HUES64 (cell line): ENCODE measurements around the gene SLC35F6.
"Not testable (repeated sequence)": the region's sequence is repeated elsewhere in the genome, so short reads cannot be mapped to it uniquely, and the experiment has no call there.

Experiments
- H3K27ac ChIP-seq: 2 replicates; pipeline ENCODE4 v1.7.0; 2013; ENCODE audit warnings: low read depth, low read length, inconsistent platforms
- H3K27me3 ChIP-seq: 2 replicates; pipeline ENCODE4 v1.6.1; 2013; ENCODE audit warnings: mild to moderate bottlenecking, low read length; ENCODE audit not compliant: insufficient read depth
- H3K36me3 ChIP-seq: 2 replicates; pipeline ENCODE4 v1.6.1; 2013; ENCODE audit warnings: mild to moderate bottlenecking, low read length; ENCODE audit not compliant: insufficient read depth
- H3K4me1 ChIP-seq: 2 replicates; pipeline ENCODE4 v1.6.1; 2013; ENCODE audit warnings: mild to moderate bottlenecking, low read length, moderate library complexity; ENCODE audit not compliant: insufficient read depth
- H3K4me3 ChIP-seq: 2 replicates; pipeline ENCODE4 v1.5.1; 2013; ENCODE audit warnings: mild to moderate bottlenecking, low read length, moderate library complexity
- H3K9ac ChIP-seq: 2 replicates; pipeline ENCODE4 v1.6.1; 2013; ENCODE audit warnings: mild to moderate bottlenecking, low read depth, low read length
- H3K9me3 ChIP-seq: 2 replicates; pipeline ENCODE4 v1.6.1; 2013; ENCODE audit warnings: low read depth, low read length; ENCODE audit not compliant: insufficient read depth
- WGBS: fragments of 150-250, 120-280 bp; methylation state at CpG from one replicate; pipeline ENCODE4 v1.1.7; 2013; ENCODE audit warnings: missing lambda C conversion rate; 5-methylcytosine and 5-hydroxymethylcytosine counted together

SLC35F6 gene

DNA sequence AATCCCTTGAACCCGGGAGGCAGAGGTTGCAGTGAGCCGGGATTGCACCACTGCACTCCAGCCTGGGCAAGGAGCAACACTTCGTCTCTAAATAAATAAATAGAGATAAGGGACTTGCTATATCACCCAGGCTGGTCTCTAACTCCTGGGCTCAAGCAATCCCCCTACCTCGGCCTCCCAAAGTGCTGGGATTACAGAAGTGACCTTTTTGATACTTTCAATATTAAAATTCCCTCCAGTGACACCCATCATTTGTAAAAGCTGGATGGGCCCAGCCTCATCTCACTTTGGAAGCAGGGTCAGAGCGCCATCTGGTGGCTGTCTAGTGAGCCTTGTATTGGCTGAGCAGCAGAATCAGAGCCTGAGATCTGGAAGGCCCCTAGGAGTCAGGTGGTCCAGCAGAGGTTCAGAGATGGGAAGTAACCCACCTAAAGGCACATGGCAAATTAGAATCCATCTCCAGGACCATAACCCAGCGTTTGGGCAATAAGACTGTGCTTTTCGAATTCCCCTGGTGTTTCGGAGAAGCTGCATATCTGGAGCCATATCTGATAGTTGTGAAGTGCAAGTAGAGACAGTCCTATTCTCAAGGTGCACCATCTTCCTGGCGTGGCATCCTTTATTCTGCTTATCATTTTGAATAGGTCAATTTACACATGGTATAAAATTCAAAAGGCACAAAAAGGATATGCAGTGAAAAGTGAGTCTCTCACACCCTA, 18.3 kb upstream of the SLC35F6 start:
- no peak overlapping the region for H3K4me3 ChIP-seq
- H3K36me3 ChIP-seq: no peaks in the 10 kb centered on the region
- peaks cover 1% of the 10 kb centered on the region; the same call in 1 of the 2 replicates for H3K27me3 ChIP-seq
- no peak overlapping the region for H3K9ac ChIP-seq
- H3K4me1 ChIP-seq: peaks cover 10% of the 10 kb centered on the region
- WGBS: 41% methylated on average over 8 of the region's 9 CpGs
- no peaks in the 10 kb centered on the region for H3K9me3 ChIP-seq
- no peak overlapping the region for H3K27ac ChIP-seq

DNA sequence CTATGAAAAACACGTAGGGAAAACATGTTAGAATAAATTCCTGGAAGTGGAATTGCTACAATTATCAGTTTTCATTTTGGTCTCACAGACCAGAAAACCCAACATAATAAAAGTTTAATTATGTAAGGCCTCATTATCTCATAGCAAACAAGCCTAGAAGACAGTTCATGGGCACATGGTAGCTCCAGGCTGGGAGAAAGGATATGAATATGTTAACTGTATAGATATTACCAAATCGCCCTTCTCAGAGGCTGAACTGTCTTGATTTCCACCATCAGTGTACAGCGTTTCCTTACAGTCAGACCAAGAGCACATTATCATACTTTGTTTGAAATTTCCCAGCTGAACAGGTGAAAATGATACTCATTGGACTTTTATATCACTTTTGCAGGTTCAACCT, 17.1 kb upstream of the SLC35F6 start:
- Histone ChIP-seq H3K9me3 (peaks cover 7% of the 10 kb centered on the region), H3K9ac (no peak overlapping the region), H3K4me3 (no peak overlapping the region), H3K4me1 (peaks cover 16% of the 10 kb centered on the region), H3K36me3 (no peaks in the 10 kb centered on the region), H3K27ac (no peak overlapping the region), H3K27me3 (peaks cover 13% of the 10 kb centered on the region)
- 89% methylated on average over 3 of the region's 3 CpGs for WGBS

DNA sequence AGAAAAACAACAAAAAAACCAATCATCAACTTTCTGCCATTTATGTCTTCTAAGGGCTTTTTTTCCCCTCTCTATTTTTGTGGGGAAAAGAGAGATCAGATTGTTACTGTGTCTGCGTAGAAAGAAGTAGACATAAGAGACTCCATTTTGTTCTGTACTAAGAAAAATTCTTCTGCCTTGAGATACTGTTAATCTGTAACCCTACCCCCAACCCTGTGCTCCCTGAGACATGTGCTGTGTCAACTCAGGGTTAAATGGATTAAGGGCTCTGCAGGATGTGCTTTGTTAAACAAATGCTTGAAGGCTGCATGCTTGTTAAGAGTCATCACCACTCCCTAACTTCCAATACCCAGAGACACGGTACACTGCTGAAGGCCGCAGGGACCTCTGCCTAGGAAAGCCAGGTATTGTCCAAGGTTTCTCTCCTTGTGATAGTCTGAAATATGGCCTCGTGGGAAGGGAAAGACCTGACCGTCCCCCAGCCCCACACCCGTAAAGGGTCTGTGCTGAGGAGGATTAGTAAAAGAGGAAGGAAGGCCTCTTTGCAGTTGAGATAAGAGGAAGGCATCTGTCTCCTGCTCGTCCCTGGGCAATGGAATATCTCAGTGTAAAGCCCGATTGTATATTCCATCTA, 14.2 kb upstream of the SLC35F6 start:
- peak overlapping the region; percentile 38 for H3K4me3 ChIP-seq
- peaks cover 17% of the 10 kb centered on the region for H3K27me3 ChIP-seq
- not testable (repeated sequence) for H3K36me3 ChIP-seq, H3K9me3 ChIP-seq
- peak overlapping the region; percentile 88; the same call in 1 of the 2 replicates for H3K27ac ChIP-seq
- H3K4me1 ChIP-seq: peaks cover 27% of the 10 kb centered on the region
- WGBS: 3% methylated on average over 7 of the region's 8 CpGs
- peak overlapping the region; percentile 68; the same call in 1 of the 2 replicates for H3K9ac ChIP-seq

DNA sequence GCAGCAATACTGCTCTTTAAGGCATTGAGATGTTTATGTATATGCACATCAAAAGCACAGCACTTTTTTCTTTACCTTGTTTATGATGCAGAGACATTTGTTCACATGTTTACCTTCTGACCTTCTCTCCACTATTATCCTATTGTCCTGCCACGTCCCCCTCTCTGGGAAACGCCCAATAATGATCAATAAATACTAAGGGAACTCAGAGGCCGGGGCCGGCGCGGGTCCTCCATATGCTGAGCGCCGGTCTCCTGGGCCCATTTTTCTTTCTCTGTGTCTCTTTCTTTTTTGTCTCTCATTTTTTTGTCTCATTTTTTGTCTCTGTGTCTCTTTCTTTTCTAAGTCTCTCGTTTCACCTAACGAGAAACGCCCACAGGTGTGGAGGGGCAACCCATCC, 13.6 kb upstream of the SLC35F6 start:
- Histone ChIP-seq H3K4me3 (peak overlapping the region; percentile 38), H3K27me3 (peaks cover 17% of the 10 kb centered on the region), H3K27ac (peak overlapping the region; percentile 88; the same call in 1 of the 2 replicates), H3K9ac (peak overlapping the region; percentile 7; the same call in 1 of the 2 replicates), H3K4me1 (peaks cover 32% of the 10 kb centered on the region)
- H3K36me3 ChIP-seq, H3K9me3 ChIP-seq: not testable (repeated sequence)
- WGBS: 5% methylated on average over 11 of the region's 11 CpGs

DNA sequence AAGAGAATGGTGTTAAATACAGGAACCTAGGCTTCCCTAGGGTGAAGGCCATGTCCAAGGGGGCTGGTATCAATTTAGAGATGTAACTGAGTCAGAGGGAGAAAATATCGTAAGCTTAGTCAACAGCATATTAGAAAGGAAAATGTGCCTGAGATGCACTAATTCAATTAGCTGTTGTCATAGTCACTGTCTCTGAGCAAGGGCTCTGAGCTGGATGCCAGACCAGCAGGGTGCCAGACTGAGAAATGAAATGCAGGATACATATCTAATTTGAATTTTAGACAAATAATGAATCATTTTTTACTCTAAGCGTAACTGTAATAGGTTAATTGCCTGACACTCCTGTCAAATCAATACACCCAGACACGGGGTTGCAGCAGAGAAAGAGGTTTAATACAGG, 11.4 kb upstream of the SLC35F6 start:
- no peak overlapping the region for H3K27ac ChIP-seq
- no peaks in the 10 kb centered on the region for H3K36me3 ChIP-seq
- H3K4me1 ChIP-seq: peaks cover 42% of the 10 kb centered on the region

DNA sequence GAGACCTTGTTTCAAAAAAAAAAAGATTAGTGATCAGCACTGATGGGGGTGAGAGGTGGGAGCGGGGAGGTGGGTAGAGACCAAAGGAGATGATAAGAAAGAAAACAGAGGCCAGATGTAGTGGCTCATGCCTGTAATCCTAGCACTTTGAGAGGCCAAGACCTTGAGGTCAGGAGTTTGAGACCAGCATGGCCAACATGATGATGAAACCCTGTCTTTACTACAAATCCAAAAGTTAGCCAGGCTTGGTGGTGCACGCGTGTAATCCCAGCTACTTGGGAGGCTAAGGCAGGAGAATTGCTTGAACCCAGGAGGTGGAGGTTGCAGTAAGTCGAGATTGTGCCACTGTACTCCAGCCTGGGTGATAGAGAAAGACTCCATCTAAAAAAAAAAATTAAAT, 9.5 kb upstream of the SLC35F6 start:
- peaks cover 17% of the 10 kb centered on the region for H3K27me3 ChIP-seq
- 91% methylated on average over 4 of the region's 4 CpGs for WGBS
- H3K9ac ChIP-seq: no peak overlapping the region
- no peak overlapping the region for H3K4me3 ChIP-seq
- H3K27ac ChIP-seq: no peak overlapping the region
- H3K36me3 ChIP-seq: no peaks in the 10 kb centered on the region
- peaks cover 48% of the 10 kb centered on the region for H3K4me1 ChIP-seq
- H3K9me3 ChIP-seq: peaks cover 7% of the 10 kb centered on the region

More for the DNA sequence above, 11.4 kb upstream of the SLC35F6 start:
- Histone ChIP-seq H3K9ac (no peak overlapping the region), H3K9me3 (peaks cover 7% of the 10 kb centered on the region), H3K4me3 (no peak overlapping the region), H3K27me3 (peaks cover 17% of the 10 kb centered on the region)
- WGBS: 74% methylated on average over 2 of the region's 3 CpGs

DNA sequence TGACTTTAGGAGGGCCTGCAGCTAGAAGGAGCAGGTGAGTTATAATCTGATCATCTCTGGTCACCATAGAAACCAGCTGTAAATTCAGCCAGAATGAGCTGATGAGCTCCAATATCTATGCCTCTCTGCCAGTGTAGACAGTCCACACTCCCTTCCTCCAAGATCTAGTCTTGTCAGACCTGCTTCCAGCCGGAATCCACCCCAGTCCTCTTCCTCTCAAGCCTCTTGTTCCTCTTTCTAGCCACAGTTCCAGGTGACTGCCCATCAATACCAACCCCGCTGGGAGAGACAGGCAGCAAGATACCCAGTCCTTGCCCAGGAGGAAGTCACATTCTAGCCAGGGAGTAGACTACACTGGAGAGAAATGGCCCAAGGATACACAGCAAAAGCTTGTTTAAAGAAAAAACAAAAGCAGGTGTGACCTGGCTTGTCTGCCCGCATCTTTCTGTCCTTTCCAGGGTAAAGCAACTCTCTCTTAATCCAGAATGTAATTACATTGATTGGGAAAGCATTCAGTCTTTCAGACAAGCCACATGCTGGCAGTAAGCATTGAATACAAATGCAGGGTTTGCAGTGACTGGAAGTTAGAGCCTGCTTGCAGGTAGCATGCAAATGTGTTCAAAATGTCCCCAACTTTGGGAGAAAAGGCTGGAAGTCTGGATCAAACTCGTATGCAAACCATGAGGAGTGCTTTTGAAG, 9.0 kb upstream of the SLC35F6 start:
- H3K27ac ChIP-seq: peak overlapping the region; percentile 5; the same call in 1 of the 2 replicates
- no peaks in the 10 kb centered on the region for H3K36me3 ChIP-seq
- H3K9me3 ChIP-seq: peaks cover 7% of the 10 kb centered on the region
- peaks cover 17% of the 10 kb centered on the region for H3K27me3 ChIP-seq
- peaks cover 47% of the 10 kb centered on the region for H3K4me1 ChIP-seq
- H3K9ac ChIP-seq: no peak overlapping the region
- 48% methylated on average over 4 of the region's 4 CpGs for WGBS
- H3K4me3 ChIP-seq: no peak overlapping the region

DNA sequence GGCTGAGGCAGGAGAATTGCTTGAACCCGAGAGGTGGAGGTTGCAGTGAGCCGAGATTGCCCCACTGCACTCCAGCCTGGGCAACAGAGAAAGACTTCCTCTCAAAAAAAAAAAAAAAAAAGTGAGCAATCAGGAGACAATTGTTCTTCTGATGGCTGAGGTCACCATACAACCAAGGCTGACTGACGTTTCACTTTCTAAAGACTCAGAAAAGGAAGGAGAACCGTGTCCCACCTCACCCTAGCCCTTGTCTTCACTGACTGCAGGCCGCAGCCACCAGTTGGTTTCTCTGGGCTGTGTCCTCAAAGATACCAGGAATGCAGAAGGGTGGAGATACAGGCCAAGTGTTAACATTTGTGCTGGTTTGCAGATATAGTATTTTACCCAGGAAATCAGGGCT, 7.7 kb upstream of the SLC35F6 start:
- H3K27me3 ChIP-seq: peaks cover 10% of the 10 kb centered on the region
- H3K36me3 ChIP-seq: no peaks in the 10 kb centered on the region
- no peak overlapping the region for H3K4me3 ChIP-seq
- H3K9me3 ChIP-seq: peaks cover 4% of the 10 kb centered on the region
- peaks cover 38% of the 10 kb centered on the region for H3K4me1 ChIP-seq
- WGBS: 79% methylated on average over 5 of the region's 5 CpGs
- H3K9ac ChIP-seq: no peak overlapping the region
- no peak overlapping the region for H3K27ac ChIP-seq

DNA sequence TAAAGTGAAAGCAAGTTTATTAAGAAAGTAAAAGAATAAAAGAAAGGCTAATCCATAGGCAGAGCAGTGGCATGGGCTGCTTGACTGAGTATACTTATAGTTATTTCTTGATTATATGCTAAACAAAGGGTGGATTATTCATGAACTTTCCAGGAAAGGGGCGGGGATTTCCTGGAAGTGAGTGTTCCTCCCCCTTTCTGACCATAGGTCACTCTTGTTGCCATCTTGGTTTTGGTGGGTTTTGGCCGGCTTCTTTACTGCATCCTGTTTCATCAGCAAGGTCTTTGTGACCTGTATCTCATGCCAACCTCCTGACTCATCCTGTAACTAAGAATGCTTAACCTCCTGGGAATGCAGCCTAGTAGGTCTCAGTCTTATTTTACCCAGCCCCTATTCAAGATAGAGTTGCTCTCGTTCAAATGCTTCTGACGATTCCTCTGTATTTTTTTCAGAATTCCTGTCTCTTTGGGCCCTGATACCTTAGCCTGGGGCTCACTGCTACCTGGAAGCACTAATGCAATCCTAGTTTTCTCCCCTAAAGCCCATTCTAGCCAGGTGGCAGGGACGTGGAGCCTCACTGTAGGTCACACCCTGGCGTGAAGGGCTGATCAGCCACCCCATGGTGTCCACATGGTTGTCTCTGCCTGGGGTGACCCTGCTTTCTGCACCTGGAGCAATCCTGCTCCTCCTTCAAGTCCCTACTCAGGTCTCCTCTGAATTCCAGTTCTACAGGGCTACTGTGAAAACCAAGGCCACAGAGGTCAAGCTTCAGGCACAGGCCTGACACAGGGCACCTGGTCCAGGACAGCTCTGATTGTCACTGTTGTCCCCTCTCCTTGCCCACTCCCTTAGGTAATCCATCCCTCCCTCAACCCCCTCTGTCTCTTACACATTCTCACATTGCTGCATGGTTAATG, 6.0 kb upstream of the SLC35F6 start:
- Histone ChIP-seq H3K4me3 (no peak overlapping the region; the same call in 1 of the 2 replicates), H3K4me1 (peaks cover 28% of the 10 kb centered on the region), H3K36me3 (no peaks in the 10 kb centered on the region), H3K9ac (peak overlapping the region; percentile 71), H3K27ac (peak overlapping the region; percentile 92), H3K27me3 (no peaks in the 10 kb centered on the region; the same call in 1 of the 2 replicates), H3K9me3 (no peaks in the 10 kb centered on the region)
- 51% methylated on average over 6 of the region's 6 CpGs for WGBS

DNA sequence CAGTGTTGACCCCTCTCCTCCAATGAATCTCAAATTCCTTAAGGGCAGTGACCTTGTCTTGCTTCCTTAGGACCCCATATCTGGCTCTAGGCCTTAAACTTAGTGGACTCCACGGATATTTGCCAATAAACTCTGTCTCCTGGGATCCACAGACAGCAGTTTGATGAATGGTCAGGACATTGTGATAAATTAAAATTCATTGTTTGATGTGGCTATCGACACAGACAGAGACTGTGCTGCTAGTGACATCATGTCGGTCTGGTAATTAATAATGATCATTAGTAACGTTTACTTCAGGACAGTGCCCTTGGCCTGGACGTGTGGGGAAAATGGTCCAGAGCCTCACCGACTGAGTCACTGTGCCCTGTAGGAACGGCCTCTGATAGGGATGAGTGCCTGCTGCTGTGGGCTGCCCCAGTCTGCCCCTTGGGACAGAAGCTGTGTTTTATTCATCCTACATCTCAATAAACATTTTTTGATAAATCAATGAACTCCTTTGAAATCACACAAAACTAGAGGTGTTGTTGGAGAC, 5.2 kb upstream of the SLC35F6 start:
- no peaks in the 10 kb centered on the region for H3K9me3 ChIP-seq
- H3K9ac ChIP-seq: peak overlapping the region; percentile 71; the same call in 1 of the 2 replicates
- no peak overlapping the region for H3K4me3 ChIP-seq
- no peaks in the 10 kb centered on the region for H3K36me3 ChIP-seq
- 88% methylated on average over 7 of the region's 7 CpGs for WGBS
- peak overlapping the region; percentile 92 for H3K27ac ChIP-seq
- peaks cover 28% of the 10 kb centered on the region for H3K4me1 ChIP-seq
- no peaks in the 10 kb centered on the region for H3K27me3 ChIP-seq
